Esophagus (tissue), 2 donors: ENCODE data around the gene PLSCR3. TPM values are rescaled to one million over a fixed set of nuclear protein-coding genes. Genes with fewer than 3 reads are reported as not detected.

Experiments used
- H3K27ac ChIP-seq, 2 donors: one replicate each; pipeline ENCODE4 v1.5.1; 2013; ENCODE audit warnings: low read depth in 2 of 2, mild to moderate bottlenecking in 2 of 2, inconsistent platforms in 1 of 2, low read length in 1 of 2, moderate library complexity in 1 of 2
- H3K27me3 ChIP-seq, 2 donors: one replicate each; pipeline ENCODE4 v1.6.1; 2013; ENCODE audit warnings: low read length in 2 of 2, control low read depth in 1 of 2, mild to moderate bottlenecking in 1 of 2; ENCODE audit not compliant: insufficient read depth in 2 of 2, control insufficient read depth in 1 of 2
- H3K36me3 ChIP-seq, 2 donors: one replicate each; pipeline ENCODE4 v1.6.1; 2013; ENCODE audit warnings: low read length in 1 of 2; ENCODE audit not compliant: control insufficient read depth in 2 of 2, insufficient read depth in 2 of 2
- H3K4me1 ChIP-seq, 2 donors: one replicate each; pipeline ENCODE4 v1.6.1; 2013; ENCODE audit warnings: low read length in 1 of 2; ENCODE audit not compliant: control insufficient read depth in 2 of 2, insufficient read depth in 2 of 2
- H3K4me3 ChIP-seq, 2 donors: one replicate each; pipeline ENCODE4 v1.5.1; 2013; ENCODE audit warnings: low read length in 2 of 2, mild to moderate bottlenecking in 2 of 2, low read depth in 1 of 2, moderate library complexity in 1 of 2
- H3K9me3 ChIP-seq, 2 donors: one replicate each; pipeline ENCODE4 v1.6.1; 2013; ENCODE audit warnings: mild to moderate bottlenecking in 2 of 2, low read depth in 1 of 2, low read length in 1 of 2, moderate library complexity in 1 of 2; ENCODE audit not compliant: control insufficient read depth in 2 of 2, insufficient read depth in 1 of 2
- whole genome bisulfite sequencing, 2 donors: extraction: QIAGEN DNeasy Blood & Tissue Kit; methylation state at CpG; one replicate each; pipeline ENCODE4 v1.1.7; 2013; 5-methylcytosine and 5-hydroxymethylcytosine counted together
- polyA plus RNA-seq, 2 donors: library from polyadenylated mRNA; stranded (reverse); fragments of 200-250 nt; gene quantifications; one replicate each; pipeline ENCODE4 v1.2.3, GENCODE V29; 2013
- donor health status: healthy with polysubstance abuse.
- donor health status: Bipolar disorder and iron deficiency.

PLSCR3 gene
- polyA plus RNA-seq, 2 donors = 24.7 to 31.0 TPM

GRCh38 chr17:7426896-7427489 lies 32.7 kb upstream of the PLSCR3 start:
- H3K27me3 ChIP-seq = no peaks in the 10 kb centered on the region
- H3K27ac ChIP-seq = no peak overlapping the region
- WGBS, 2 donors = 91 to 92% methylated on average over 29 of the region's 29 CpGs
- no peaks in the 10 kb centered on the region for H3K9me3 ChIP-seq
- H3K4me1 ChIP-seq = no peaks in the 10 kb centered on the region
- H3K36me3 ChIP-seq = no peaks in the 10 kb centered on the region
- H3K4me3 ChIP-seq = no peak overlapping the region

- no peak overlapping the region for H3K4me3 ChIP-seq
- no peaks in the 10 kb centered on the region for H3K36me3 ChIP-seq
- no peaks in the 10 kb centered on the region for H3K9me3 ChIP-seq
- H3K4me1 ChIP-seq = no peaks in the 10 kb centered on the region
- WGBS, 2 donors = 92 to 93% methylated on average over 33 of the region's 33 CpGs
- H3K27me3 ChIP-seq = no peaks in the 10 kb centered on the region
- H3K27ac ChIP-seq = no peak overlapping the region
These were observed 32.0 kb upstream of the PLSCR3 start for GRCh38 chr17:7426203-7426863.

DNA sequence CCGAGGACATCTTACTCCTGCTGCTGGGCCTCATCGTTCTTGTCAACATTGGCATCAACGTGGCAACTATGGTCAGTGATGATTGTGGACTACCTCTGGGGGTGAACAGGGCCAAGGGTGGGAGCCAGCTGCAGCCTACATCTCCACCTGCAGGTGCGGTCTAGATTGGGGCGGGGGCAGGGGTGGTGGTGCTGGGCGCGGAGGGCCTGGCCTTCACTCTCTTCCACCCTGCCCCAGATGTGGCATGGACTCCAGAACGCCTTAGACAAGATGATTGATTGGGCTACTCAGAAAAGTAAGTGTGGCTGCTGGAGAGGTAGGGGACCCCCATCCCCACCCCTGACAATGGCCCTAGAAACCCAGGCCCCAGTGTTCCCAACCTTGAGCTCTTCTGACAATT lies 31.4 kb upstream of the PLSCR3 start:
- WGBS, 2 donors = 82 to 85% methylated on average over 8 of the region's 8 CpGs
- H3K36me3 ChIP-seq = no peaks in the 10 kb centered on the region
- no peaks in the 10 kb centered on the region for H3K4me1 ChIP-seq
- no peak overlapping the region for H3K4me3 ChIP-seq
- no peaks in the 10 kb centered on the region for H3K27me3 ChIP-seq
- H3K27ac ChIP-seq = no peak overlapping the region
- no peaks in the 10 kb centered on the region for H3K9me3 ChIP-seq

DNA sequence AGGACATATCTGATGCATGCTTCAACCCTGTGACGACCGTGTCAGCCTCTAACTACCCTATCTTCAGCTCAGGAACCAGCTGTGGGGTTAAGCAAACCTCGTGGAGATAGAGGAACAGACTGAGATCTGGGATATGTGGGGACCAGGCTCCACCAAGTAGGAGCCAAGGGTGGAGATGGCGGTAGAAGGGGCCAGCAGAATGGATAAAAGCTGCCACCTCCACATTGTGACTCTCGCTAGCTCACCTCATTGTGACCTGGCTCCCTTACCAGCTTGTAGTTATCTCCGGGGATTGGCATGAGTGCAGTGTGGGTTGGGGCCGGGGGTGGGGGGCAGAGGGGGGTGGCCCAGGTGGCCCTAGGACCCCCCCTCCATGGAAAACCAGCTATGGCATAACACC lies 31.0 kb upstream of the PLSCR3 start, which contains the start of gene SPEM2:
TSS of gene SPEM2 (plus strand) at position 301 of the 400 bp plus-strand sequence. CDS start at position 374, 73 bp downstream.
- Histone ChIP-seq H3K4me1 (no peaks in the 10 kb centered on the region), H3K36me3 (no peaks in the 10 kb centered on the region), H3K27me3 (no peaks in the 10 kb centered on the region), H3K27ac (no peak within 1 kb of the TSS), H3K9me3 (no peaks in the 10 kb centered on the region), H3K4me3 (no peak within 1 kb of the TSS)
- 81 to 86% methylated on average over 7 of the region's 7 CpGs for WGBS, 2 donors

GRCh38 chr17:7423679-7424078 lies 29.4 kb upstream of the PLSCR3 start:
- Histone ChIP-seq H3K4me3 (no peak overlapping the region), H3K27me3 (no peaks in the 10 kb centered on the region), H3K27ac (no peak overlapping the region), H3K4me1 (no peaks in the 10 kb centered on the region), H3K9me3 (no peaks in the 10 kb centered on the region), H3K36me3 (no peaks in the 10 kb centered on the region)
- 64 to 68% methylated on average over 4 of the region's 4 CpGs for WGBS, 2 donors

DNA sequence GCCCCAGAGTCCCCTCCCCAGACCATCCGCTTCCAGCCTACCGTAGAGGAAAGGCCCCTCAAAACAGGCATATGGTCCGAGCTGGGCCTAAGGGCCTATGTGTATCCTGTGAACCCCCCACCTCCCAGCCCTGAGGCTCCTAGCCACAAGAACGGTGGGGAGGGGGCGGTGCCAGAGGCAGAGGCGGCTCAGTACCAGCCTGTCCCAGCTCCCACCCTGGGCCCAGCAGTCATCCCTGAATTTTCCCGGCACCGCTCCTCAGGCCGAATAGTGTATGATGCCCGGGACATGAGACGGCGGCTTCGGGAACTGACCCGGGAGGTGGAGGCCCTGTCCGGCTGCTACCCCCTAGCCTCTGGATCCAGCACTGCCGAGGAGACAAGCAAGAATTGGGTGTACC lies 26.9 kb upstream of the PLSCR3 start:
- Histone ChIP-seq H3K27ac (no peak overlapping the region), H3K4me3 (no peak overlapping the region), H3K4me1 (no peaks in the 10 kb centered on the region), H3K27me3 (no peaks in the 10 kb centered on the region), H3K9me3 (no peaks in the 10 kb centered on the region), H3K36me3 (no peaks in the 10 kb centered on the region)
- 94 to 95% methylated on average over 16 of the region's 16 CpGs for WGBS, 2 donors

- no peaks in the 10 kb centered on the region for H3K4me1 ChIP-seq
- H3K27ac ChIP-seq = no peak within 1 kb of the TSS
These were observed 25.7 kb upstream of the PLSCR3 start, which contains the start of gene SPEM1 for GRCh38 chr17:7419819-7420610. Gene SPEM1, plus strand, starts transcription at chr17:7420324. Its CDS starts 61 bp downstream, at chr17:7420385.

DNA sequence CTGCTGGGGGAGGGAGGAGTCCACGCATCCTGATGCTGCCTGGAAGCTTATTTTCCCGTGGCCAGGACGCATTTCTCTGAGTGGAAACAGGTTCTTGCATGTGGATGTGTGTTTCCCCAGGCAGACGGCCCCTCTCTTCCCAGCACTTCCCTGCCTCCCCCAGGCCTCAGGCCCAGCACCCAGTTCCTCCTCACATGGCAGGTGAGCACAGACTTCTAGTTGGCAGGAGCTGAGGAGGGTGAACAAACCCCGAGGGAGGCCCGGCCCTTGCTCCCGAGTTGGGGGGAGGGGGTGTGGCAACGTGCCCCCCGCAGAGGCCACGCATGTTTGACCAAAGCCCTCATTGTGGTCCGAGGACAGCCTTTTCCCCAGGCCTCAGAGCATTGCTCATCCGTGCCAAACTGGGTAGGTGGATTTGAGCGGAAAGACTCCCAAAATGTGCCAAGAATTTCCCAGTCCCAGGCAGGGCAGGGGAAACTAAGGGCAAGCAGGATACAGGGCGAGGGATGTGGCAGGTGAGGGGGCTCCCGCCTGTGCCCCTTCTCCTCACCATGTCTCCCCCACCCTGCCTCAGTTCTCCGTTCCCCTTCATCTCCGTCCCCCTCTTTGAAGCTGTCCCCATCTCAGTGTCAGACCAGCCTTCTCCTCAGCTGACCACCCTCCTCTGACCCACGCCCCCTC lies 24.3 kb upstream of the PLSCR3 start:
- H3K27ac ChIP-seq = no peak overlapping the region
- no peak overlapping the region for H3K4me3 ChIP-seq
- H3K36me3 ChIP-seq = no peaks in the 10 kb centered on the region
- no peaks in the 10 kb centered on the region for H3K27me3 ChIP-seq
- 67% methylated on average over 18 of the region's 18 CpGs for WGBS, 2 donors
- no peaks in the 10 kb centered on the region for H3K9me3 ChIP-seq
- H3K4me1 ChIP-seq = no peaks in the 10 kb centered on the region

More at GRCh38 chr17:7419819-7420610, 25.7 kb upstream of the PLSCR3 start, which contains the start of gene SPEM1:
- Histone ChIP-seq H3K27me3 (no peaks in the 10 kb centered on the region), H3K9me3 (no peaks in the 10 kb centered on the region), H3K4me3 (no peak within 1 kb of the TSS), H3K36me3 (no peaks in the 10 kb centered on the region)
- 77 to 85% methylated on average over 16 to 17 of the region's 17 CpGs for WGBS, 2 donors

DNA sequence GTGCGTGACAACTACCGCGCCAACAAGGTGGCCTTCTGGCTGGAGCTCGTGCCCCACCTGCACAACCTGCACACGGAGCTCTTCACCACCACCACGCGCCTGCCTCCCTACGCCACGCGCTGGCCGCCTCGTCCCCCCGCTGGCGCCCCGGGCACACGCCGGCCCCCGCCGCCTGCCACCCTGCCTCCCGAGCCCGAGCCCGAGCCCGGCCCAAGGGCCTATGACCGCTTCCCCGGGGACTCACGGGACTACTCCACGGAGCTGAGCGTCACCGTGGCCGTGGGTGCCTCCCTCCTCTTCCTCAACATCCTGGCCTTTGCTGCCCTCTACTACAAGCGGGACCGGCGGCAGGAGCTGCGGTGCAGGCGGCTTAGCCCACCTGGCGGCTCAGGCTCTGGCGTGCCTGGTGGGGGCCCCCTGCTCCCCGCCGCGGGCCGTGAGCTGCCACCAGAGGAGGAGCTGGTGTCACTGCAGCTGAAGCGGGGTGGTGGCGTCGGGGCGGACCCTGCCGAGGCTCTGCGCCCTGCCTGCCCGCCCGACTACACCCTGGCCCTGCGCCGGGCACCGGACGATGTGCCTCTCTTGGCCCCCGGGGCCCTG lies 22.8 kb upstream of the PLSCR3 start:
- Histone ChIP-seq H3K4me1 (no peaks in the 10 kb centered on the region), H3K9me3 (no peaks in the 10 kb centered on the region), H3K4me3 (no peak overlapping the region), H3K36me3 (no peaks in the 10 kb centered on the region), H3K27ac (no peak overlapping the region), H3K27me3 (no peaks in the 10 kb centered on the region)
- WGBS, 2 donors = 94% methylated on average over 50 to 54 of the region's 54 CpGs
